ENCODE measurements around the gene TMEM140.

Gene TMEM140

GRCh38 chr7:135200821-135201331, 53.0 kb downstream of the TMEM140 start:
- no peak for DNase-seq (ENCODE audit: low read depth)
- no peak for TF ChIP-seq CTCF (IDR thresholded peaks at IDR 0.05; ENCODE audit: insufficient read depth, low read depth, low read length, missing control alignments)

GRCh38 chr7:135201350-135201749, 53.5 kb downstream of the TMEM140 start:
- DNase-seq (ENCODE audit: low read depth), result no peak
- H3K4me3 ChIP-seq (ENCODE audit: low read depth, low read length), result no peak overlapping the region
- no peak for TF ChIP-seq CTCF (IDR thresholded peaks at IDR 0.05; ENCODE audit: insufficient read depth, low read depth, low read length, missing control alignments)

More at GRCh38 chr7:135200821-135201331, 53.0 kb downstream of the TMEM140 start:
- H3K4me3 ChIP-seq (ENCODE audit: low read depth, low read length), result no peak overlapping the region

- no peak for DNase-seq (ENCODE audit: low read depth)
- TF ChIP-seq CTCF (IDR thresholded peaks at IDR 0.05; ENCODE audit: insufficient read depth, low read depth, low read length, missing control alignments), result no peak
- no peak overlapping the region for H3K4me3 ChIP-seq (ENCODE audit: low read depth, low read length)
Observed at GRCh38 chr7:135204341-135204749, 56.5 kb downstream of the TMEM140 start.

- TF ChIP-seq CTCF (IDR thresholded peaks at IDR 0.05; ENCODE audit: insufficient read depth, low read depth, low read length, missing control alignments), result no peak
- DNase-seq (ENCODE audit: low read depth), result no peak
- no peak overlapping the region for H3K4me3 ChIP-seq (ENCODE audit: low read depth, low read length)
Observed at GRCh38 chr7:135204876-135205275, 57.0 kb downstream of the TMEM140 start.

GRCh38 chr7:135205850-135206249, 58.0 kb downstream of the TMEM140 start:
- TF ChIP-seq CTCF (IDR thresholded peaks at IDR 0.05; ENCODE audit: insufficient read depth, low read depth, low read length, missing control alignments), result no peak
- DNase-seq (ENCODE audit: low read depth), result no peak
- no peak overlapping the region for H3K4me3 ChIP-seq (ENCODE audit: low read depth, low read length)

- TF ChIP-seq CTCF (IDR thresholded peaks at IDR 0.05; ENCODE audit: insufficient read depth, low read depth, low read length, missing control alignments), result no peak
- DNase-seq (ENCODE audit: low read depth), result peak; percentile 65
- peak overlapping the region; percentile 15 for H3K4me3 ChIP-seq (ENCODE audit: low read depth, low read length)
Observed at GRCh38 chr7:135206941-135207391, 59.1 kb downstream of the TMEM140 start.
